GM23338 (cell line): ENCODE measurements around the gene STK31.

Source experiments
- CREB1 ChIP-seq: fragments of 250-450 bp; sonication (Bioruptor Pico); IDR thresholded peaks from 2 replicates; pipeline ENCODE4 v1.5.0; 2020; ENCODE audit warnings: low read depth, mild to moderate bottlenecking, moderate library complexity
- CTCF ChIP-seq, 2 experiments: fragments of 200-600 bp in 1 of 2; sonication (generic) in 1 of 2; conservative IDR thresholded peaks; 2 replicates each; pipeline versions ENCODE4 v1.5.1 to v1.6.1; 2016 to 2017; ENCODE audit warnings: antibody characterized with exemption in 2 of 2, low read depth in 2 of 2, mild to moderate bottlenecking in 2 of 2, moderate library complexity in 1 of 2
- EZH2 ChIP-seq: fragments of 200-600 bp; sonication (generic); IDR thresholded peaks from one replicate; pipeline ENCODE4 v1.8.0; 2017; ENCODE audit warnings: antibody characterized with exemption, mild to moderate bottlenecking, low read depth; ENCODE audit not compliant: unreplicated experiment
- EZH2phosphoT487 ChIP-seq: fragments of 200-600 bp; sonication (generic); IDR thresholded peaks from one replicate; pipeline ENCODE4 v1.8.1; 2018; ENCODE audit warnings: antibody characterized with exemption; ENCODE audit not compliant: unreplicated experiment
- JUNB ChIP-seq: IDR thresholded peaks from one replicate; pipeline ENCODE4 v1.6.1; 2016; ENCODE audit warnings: antibody characterized with exemption; ENCODE audit not compliant: unreplicated experiment
- NANOG ChIP-seq: IDR thresholded peaks from 2 replicates; pipeline ENCODE4 v1.6.1; 2016; ENCODE audit warnings: antibody characterized with exemption, borderline replicate concordance
- POLR2AphosphoS5 ChIP-seq: IDR thresholded peaks from 2 replicates; pipeline ENCODE4 v1.6.1; 2016; ENCODE audit warnings: antibody characterized with exemption, low read depth
- STAT1 ChIP-seq: IDR thresholded peaks from one replicate; pipeline ENCODE4 v1.6.1; 2016; ENCODE audit warnings: antibody characterized with exemption; ENCODE audit not compliant: unreplicated experiment
- ZNF331 ChIP-seq: fragments of 250-450 bp; sonication (Bioruptor Pico); IDR thresholded peaks from 2 replicates; pipeline ENCODE4 v1.5.0; 2020; ENCODE audit warnings: low read depth, mild to moderate bottlenecking, moderate library complexity

GRCh38 chr7:23791721-23792120 is 81.7 kb downstream of the STK31 start:
- no peak for TF ChIP-seq CTCF (conservative IDR thresholded peaks at IDR 0.05; ENCODE audit: low read depth in 2 of 2)
- no peak for TF ChIP-seq EZH2phosphoT487
- TF ChIP-seq CREB1 = no peak
- no peak for TF ChIP-seq EZH2
- no peak for TF ChIP-seq JUNB
- TF ChIP-seq STAT1 = no peak
- no peak for TF ChIP-seq POLR2AphosphoS5
- no peak for TF ChIP-seq NANOG
- TF ChIP-seq ZNF331 = no peak
